ENCODE results near the gene KCND1. TPM values are rescaled to one million over a fixed set of nuclear protein-coding genes. Genes with fewer than 3 reads are reported as not detected.

Gene KCND1
- total RNA-seq, 1 experiment from 2014 or later = 0.51 TPM

DNA sequence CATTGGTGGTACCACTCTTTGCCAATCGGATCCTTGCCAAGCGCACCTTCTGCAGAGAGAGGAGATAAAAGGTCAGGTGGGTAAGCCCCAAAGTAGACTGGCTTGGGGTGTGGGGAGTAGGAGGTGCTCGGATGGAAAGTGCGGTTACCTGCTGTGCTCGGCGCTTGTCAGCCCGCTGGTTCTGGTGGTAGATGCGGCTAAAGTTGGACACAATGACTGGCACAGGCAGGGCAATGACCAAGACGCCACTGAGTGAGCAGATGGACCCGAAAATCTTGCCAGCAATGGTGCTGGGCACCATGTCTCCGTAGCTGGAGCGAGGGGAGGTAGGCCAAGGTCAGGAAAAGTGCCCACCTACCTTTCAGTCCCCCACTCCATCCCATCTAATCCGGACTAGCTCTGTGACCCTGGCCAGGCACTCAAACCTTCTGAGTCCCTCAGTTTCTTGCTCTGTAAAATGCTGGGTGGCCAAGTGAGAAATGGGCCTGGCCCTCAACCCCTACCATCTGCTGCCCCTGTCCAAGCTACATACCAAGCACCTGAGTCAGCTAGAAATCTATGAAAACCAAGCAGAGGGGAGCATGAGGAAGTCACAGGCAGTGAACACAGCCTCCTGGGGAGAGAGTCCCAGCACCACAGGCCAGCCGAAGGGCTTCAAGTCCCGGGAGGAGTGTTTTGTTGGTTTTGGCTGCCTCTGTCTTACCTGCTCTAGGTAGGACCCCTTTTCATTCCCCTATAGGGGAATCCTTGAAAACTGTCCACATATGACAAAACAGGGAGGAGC, 4.7 kb downstream of the KCND1 start:
- no peaks in the 10 kb centered on the region for H3K79me2 ChIP-seq (ENCODE audit: low read length)
- H3K9me2 ChIP-seq (replicated peaks; ENCODE audit: low read length) = no peaks in the 10 kb centered on the region
- H3K4me3 ChIP-seq (ENCODE audit: low read length) = no peak overlapping the region
- H3K9me3 ChIP-seq (ENCODE audit: low read length) = no peaks in the 10 kb centered on the region
- H3K27me3 ChIP-seq (ENCODE audit: low read length) = no peaks in the 10 kb centered on the region
- no peaks in the 10 kb centered on the region for H3F3A ChIP-seq (ENCODE audit: low read length, unreplicated experiment)
- no peaks in the 10 kb centered on the region for H3K36me3 ChIP-seq (ENCODE audit: low read depth, low read length)
- H3K9ac ChIP-seq (ENCODE audit: low read length) = no peak overlapping the region
- no peaks in the 10 kb centered on the region for H4K20me1 ChIP-seq (ENCODE audit: low read length)
- CTCF ChIA-PET = no interaction called here
- no peak overlapping the region for H3K27ac ChIP-seq (ENCODE audit: low read length)
- H3K4me1 ChIP-seq (ENCODE audit: insufficient read depth, low read length) = no peaks in the 10 kb centered on the region
- POLR2A ChIA-PET (ENCODE audit: unreplicated experiment) = no interaction called here
- no TSS peak for BruUV-seq (replicated peaks)
- intact Hi-C loops (cut with micrococcal nuclease) = no loop called here
- DNase-seq = peak; percentile 33
- H3K4me2 ChIP-seq (ENCODE audit: low read length) = no peak overlapping the region
- no peak overlapping the region for H2AFZ ChIP-seq (ENCODE audit: low read length)
- TF ChIP-seq, protein P1, sequence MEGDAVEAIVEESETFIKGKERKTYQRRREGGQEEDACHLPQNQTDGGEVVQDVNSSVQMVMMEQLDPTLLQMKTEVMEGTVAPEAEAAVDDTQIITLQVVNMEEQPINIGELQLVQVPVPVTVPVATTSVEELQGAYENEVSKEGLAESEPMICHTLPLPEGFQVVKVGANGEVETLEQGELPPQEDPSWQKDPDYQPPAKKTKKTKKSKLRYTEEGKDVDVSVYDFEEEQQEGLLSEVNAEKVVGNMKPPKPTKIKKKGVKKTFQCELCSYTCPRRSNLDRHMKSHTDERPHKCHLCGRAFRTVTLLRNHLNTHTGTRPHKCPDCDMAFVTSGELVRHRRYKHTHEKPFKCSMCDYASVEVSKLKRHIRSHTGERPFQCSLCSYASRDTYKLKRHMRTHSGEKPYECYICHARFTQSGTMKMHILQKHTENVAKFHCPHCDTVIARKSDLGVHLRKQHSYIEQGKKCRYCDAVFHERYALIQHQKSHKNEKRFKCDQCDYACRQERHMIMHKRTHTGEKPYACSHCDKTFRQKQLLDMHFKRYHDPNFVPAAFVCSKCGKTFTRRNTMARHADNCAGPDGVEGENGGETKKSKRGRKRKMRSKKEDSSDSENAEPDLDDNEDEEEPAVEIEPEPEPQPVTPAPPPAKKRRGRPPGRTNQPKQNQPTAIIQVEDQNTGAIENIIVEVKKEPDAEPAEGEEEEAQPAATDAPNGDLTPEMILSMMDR (conservative IDR thresholded peaks at IDR 0.05; ENCODE audit: low read depth, low read length) = no peak
- TF ChIP-seq EZH2 (IDR thresholded peaks at IDR 0.05; ENCODE audit: low read length, unreplicated experiment) (no peak), EZH2phosphoT487 (IDR thresholded peaks at IDR 0.05; ENCODE audit: borderline replicate concordance, low read length) (no peak)
- ATAC-seq = peak; percentile 31; the same call in 1 of the 2 replicates

- H3K27me3 ChIP-seq (ENCODE audit: low read length) = no peaks in the 10 kb centered on the region
- DNase-seq = no peak
- no peaks in the 10 kb centered on the region for H3K36me3 ChIP-seq (ENCODE audit: low read depth, low read length)
- ATAC-seq = no peak
- no peak overlapping the region for H3K9ac ChIP-seq (ENCODE audit: low read length)
- no TSS peak for BruUV-seq (replicated peaks)
- ChIA-PET POLR2A (ENCODE audit: unreplicated experiment) (no interaction called here), CTCF (no interaction called here)
- intact Hi-C loops (cut with micrococcal nuclease) = no loop called here
- no peak overlapping the region for H2AFZ ChIP-seq (ENCODE audit: low read length)
- no peak overlapping the region for H3K27ac ChIP-seq (ENCODE audit: low read length)
- no peak overlapping the region for H3K4me2 ChIP-seq (ENCODE audit: low read length)
- H3K79me2 ChIP-seq (ENCODE audit: low read length) = no peaks in the 10 kb centered on the region
- no peaks in the 10 kb centered on the region for H4K20me1 ChIP-seq (ENCODE audit: low read length)
- TF ChIP-seq, protein P1 (conservative IDR thresholded peaks at IDR 0.05; ENCODE audit: low read depth, low read length) = no peak
- TF ChIP-seq EZH2phosphoT487 (IDR thresholded peaks at IDR 0.05; ENCODE audit: borderline replicate concordance, low read length) (no peak), EZH2 (IDR thresholded peaks at IDR 0.05; ENCODE audit: low read length, unreplicated experiment) (no peak)
- no peaks in the 10 kb centered on the region for H3K4me1 ChIP-seq (ENCODE audit: insufficient read depth, low read length)
- H3K9me2 ChIP-seq (replicated peaks; ENCODE audit: low read length) = no peaks in the 10 kb centered on the region
- no peaks in the 10 kb centered on the region for H3F3A ChIP-seq (ENCODE audit: low read length, unreplicated experiment)
- H3K9me3 ChIP-seq (ENCODE audit: low read length) = no peaks in the 10 kb centered on the region
- H3K4me3 ChIP-seq (ENCODE audit: low read length) = no peak overlapping the region
These were observed 5.7 kb downstream of the KCND1 start for GRCh38 chrX:48965959-48966358.

GRCh38 chrX:48961585-48962091, 10.0 kb downstream of the KCND1 start:
- POLR2A ChIA-PET (ENCODE audit: unreplicated experiment) = no interaction called here
- peaks cover 5% of the 10 kb centered on the region for H3K79me2 ChIP-seq (ENCODE audit: low read length)
- CTCF ChIA-PET = no interaction called here
- H3K9me3 ChIP-seq (ENCODE audit: low read length) = no peaks in the 10 kb centered on the region
- H3K4me2 ChIP-seq (ENCODE audit: low read length) = no peak overlapping the region
- H3F3A ChIP-seq (ENCODE audit: low read length, unreplicated experiment) = no peaks in the 10 kb centered on the region
- TF ChIP-seq, protein P1 (conservative IDR thresholded peaks at IDR 0.05; ENCODE audit: low read depth, low read length) = no peak
- no peak for TF ChIP-seq EZH2 (IDR thresholded peaks at IDR 0.05; ENCODE audit: low read length, unreplicated experiment)
- TF ChIP-seq EZH2phosphoT487 (IDR thresholded peaks at IDR 0.05; ENCODE audit: borderline replicate concordance, low read length) = no peak
- ATAC-seq (no peak), DNase-seq (no peak)
- no peak overlapping the region for H3K27ac ChIP-seq (ENCODE audit: low read length)
- H3K4me1 ChIP-seq (ENCODE audit: insufficient read depth, low read length) = peaks cover 9% of the 10 kb centered on the region
- no peak overlapping the region for H2AFZ ChIP-seq (ENCODE audit: low read length)
- BruUV-seq (replicated peaks) = no TSS peak
- no peak overlapping the region for H3K9ac ChIP-seq (ENCODE audit: low read length)
- no peaks in the 10 kb centered on the region for H3K9me2 ChIP-seq (replicated peaks; ENCODE audit: low read length)
- no peaks in the 10 kb centered on the region for H3K27me3 ChIP-seq (ENCODE audit: low read length)
- no peaks in the 10 kb centered on the region for H3K36me3 ChIP-seq (ENCODE audit: low read depth, low read length)
- intact Hi-C loops (cut with micrococcal nuclease) = no loop called here
- no peaks in the 10 kb centered on the region for H4K20me1 ChIP-seq (ENCODE audit: low read length)
- H3K4me3 ChIP-seq (ENCODE audit: low read length) = no peak overlapping the region

Measured in PC-3 (cell line).